Measurements from ENCODE around the gene UNC119B.

DNA sequence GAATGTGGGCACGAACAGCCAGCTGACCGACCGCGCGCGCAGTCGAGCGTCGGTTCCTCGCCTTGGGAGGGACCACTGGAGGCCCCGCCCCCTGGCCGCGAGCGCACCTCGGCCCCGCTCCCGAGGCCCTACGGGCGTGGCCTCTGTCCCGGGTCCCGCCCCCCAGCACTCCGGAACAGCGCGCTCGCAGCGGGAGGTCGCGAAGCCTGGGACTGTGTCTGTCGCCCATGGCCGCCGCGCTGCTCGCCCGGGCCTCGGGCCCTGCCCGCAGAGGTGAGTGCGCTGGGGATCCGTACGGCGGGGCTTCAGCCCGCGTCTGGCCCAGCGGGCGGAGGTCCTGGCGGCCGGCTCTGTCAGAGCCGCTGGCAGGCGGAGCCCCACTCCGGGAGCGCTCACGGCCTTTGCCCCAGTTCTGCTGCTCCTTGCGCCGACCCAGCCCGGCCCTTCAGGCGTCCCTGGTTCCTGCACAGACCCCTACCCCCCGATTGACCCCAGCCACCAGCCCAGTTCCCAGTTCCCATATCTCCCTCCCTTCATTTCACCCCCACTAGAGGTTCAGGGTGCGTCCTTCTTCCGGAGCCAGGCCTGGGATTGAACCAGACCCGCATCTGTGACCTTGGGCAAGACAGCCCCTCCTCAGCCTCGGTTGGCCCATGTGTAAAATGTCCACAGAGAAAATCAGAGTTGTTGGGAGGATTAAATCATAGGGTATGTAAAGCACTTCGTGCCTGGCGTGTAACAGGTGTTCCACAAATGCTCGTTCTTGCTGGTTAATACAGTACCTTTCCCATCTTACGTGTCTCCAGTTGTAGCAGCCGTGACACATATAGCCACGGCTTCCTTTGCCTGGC, 15.6 kb downstream of the UNC119B start, which contains the start of gene ACADS:
- no peak for TF ChIP-seq POLR2A (IDR thresholded peaks at IDR 0.05)
- TF ChIP-seq, protein P1, sequence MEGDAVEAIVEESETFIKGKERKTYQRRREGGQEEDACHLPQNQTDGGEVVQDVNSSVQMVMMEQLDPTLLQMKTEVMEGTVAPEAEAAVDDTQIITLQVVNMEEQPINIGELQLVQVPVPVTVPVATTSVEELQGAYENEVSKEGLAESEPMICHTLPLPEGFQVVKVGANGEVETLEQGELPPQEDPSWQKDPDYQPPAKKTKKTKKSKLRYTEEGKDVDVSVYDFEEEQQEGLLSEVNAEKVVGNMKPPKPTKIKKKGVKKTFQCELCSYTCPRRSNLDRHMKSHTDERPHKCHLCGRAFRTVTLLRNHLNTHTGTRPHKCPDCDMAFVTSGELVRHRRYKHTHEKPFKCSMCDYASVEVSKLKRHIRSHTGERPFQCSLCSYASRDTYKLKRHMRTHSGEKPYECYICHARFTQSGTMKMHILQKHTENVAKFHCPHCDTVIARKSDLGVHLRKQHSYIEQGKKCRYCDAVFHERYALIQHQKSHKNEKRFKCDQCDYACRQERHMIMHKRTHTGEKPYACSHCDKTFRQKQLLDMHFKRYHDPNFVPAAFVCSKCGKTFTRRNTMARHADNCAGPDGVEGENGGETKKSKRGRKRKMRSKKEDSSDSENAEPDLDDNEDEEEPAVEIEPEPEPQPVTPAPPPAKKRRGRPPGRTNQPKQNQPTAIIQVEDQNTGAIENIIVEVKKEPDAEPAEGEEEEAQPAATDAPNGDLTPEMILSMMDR (IDR thresholded peaks at IDR 0.05): no peak

All from testis (tissue), 2 donors.